ENCODE measurements around the gene LBX2.
A peak's percentile ranks its signal among the peaks of the same experiment; 100 is the strongest.
"Not testable (repeated sequence)": the region's sequence is repeated elsewhere in the genome, so short reads cannot be mapped to it uniquely, and the experiment has no call there.

Gene LBX2

GRCh38 chr2:74497777-74498499 is 1.5 kb downstream of the LBX2 start:
- H3K4me3 Mint-ChIP-seq = peak overlapping the region; percentile 81
- H3K27me3 Mint-ChIP-seq = peaks cover 30% of the 10 kb centered on the region
- no peak for DNase-seq (ENCODE audit: low spot score in 2 of 2)
- peak overlapping the region; percentile 79 for H3K27ac Mint-ChIP-seq (ENCODE audit: low read depth)
- H3K36me3 Mint-ChIP-seq (ENCODE audit: insufficient read depth) = peaks cover 16% of the 10 kb centered on the region
- peak; percentile 53 for ATAC-seq (replicated peaks; ENCODE audit: extremely low read depth, poor library complexity, severe bottlenecking)
- peaks cover 31% of the 10 kb centered on the region for H3K4me1 Mint-ChIP-seq
- H3K9me3 Mint-ChIP-seq = no peaks in the 10 kb centered on the region

- peaks cover 17% of the 10 kb centered on the region for H3K36me3 Mint-ChIP-seq (ENCODE audit: insufficient read depth)
- ATAC-seq (replicated peaks; ENCODE audit: extremely low read depth, poor library complexity, severe bottlenecking) (no peak), DNase-seq (ENCODE audit: low spot score in 2 of 2) (no peak)
- H3K27me3 Mint-ChIP-seq = peaks cover 28% of the 10 kb centered on the region
- no peaks in the 10 kb centered on the region for H3K9me3 Mint-ChIP-seq
- no peak overlapping the region for H3K27ac Mint-ChIP-seq (ENCODE audit: low read depth)
- H3K4me3 Mint-ChIP-seq = peak overlapping the region; percentile 81
- peaks cover 26% of the 10 kb centered on the region for H3K4me1 Mint-ChIP-seq
Measured at GRCh38 chr2:74496997-74497776, 2.2 kb downstream of the LBX2 start.

GRCh38 chr2:74495440-74495839 is 4.0 kb downstream of the LBX2 start:
- H3K27ac Mint-ChIP-seq (ENCODE audit: low read depth) = no peak overlapping the region
- peaks cover 16% of the 10 kb centered on the region for H3K4me1 Mint-ChIP-seq
- DNase-seq (ENCODE audit: low spot score in 2 of 2) (no peak), ATAC-seq (replicated peaks; ENCODE audit: extremely low read depth, poor library complexity, severe bottlenecking) (no peak)
- H3K27me3 Mint-ChIP-seq = peaks cover 16% of the 10 kb centered on the region
- H3K36me3 Mint-ChIP-seq (ENCODE audit: insufficient read depth) = peaks cover 24% of the 10 kb centered on the region
- no peak overlapping the region for H3K4me3 Mint-ChIP-seq
- no peaks in the 10 kb centered on the region for H3K9me3 Mint-ChIP-seq

- DNase-seq (ENCODE audit: low spot score in 2 of 2) = no peak
- H3K27me3 Mint-ChIP-seq = peaks cover 7% of the 10 kb centered on the region
- H3K4me1 Mint-ChIP-seq = peaks cover 15% of the 10 kb centered on the region
- ATAC-seq (replicated peaks; ENCODE audit: extremely low read depth, poor library complexity, severe bottlenecking) = no peak
- no peak overlapping the region for H3K4me3 Mint-ChIP-seq
- peaks cover 24% of the 10 kb centered on the region for H3K36me3 Mint-ChIP-seq (ENCODE audit: insufficient read depth)
- no peaks in the 10 kb centered on the region for H3K9me3 Mint-ChIP-seq
- H3K27ac Mint-ChIP-seq (ENCODE audit: low read depth) = no peak overlapping the region
Measured at GRCh38 chr2:74493546-74493945, 5.9 kb downstream of the LBX2 start.

GRCh38 chr2:74491648-74492544 is 7.5 kb downstream of the LBX2 start:
- H3K27me3 Mint-ChIP-seq = no peaks in the 10 kb centered on the region
- no peak overlapping the region for H3K27ac Mint-ChIP-seq (ENCODE audit: low read depth)
- no peak overlapping the region for H3K4me3 Mint-ChIP-seq

GRCh38 chr2:74489906-74490305 is 9.5 kb downstream of the LBX2 start:
- peaks cover 17% of the 10 kb centered on the region for H3K4me1 Mint-ChIP-seq
- DNase-seq (ENCODE audit: low spot score in 2 of 2) = no peak
- peaks cover 34% of the 10 kb centered on the region for H3K36me3 Mint-ChIP-seq (ENCODE audit: insufficient read depth)

More at GRCh38 chr2:74491648-74492544, 7.5 kb downstream of the LBX2 start:
- ATAC-seq (replicated peaks; ENCODE audit: extremely low read depth, poor library complexity, severe bottlenecking) (no peak), DNase-seq (ENCODE audit: low spot score in 2 of 2) (no peak)
- Mint-ChIP-seq H3K9me3 (no peaks in the 10 kb centered on the region), H3K4me1 (peaks cover 8% of the 10 kb centered on the region), H3K36me3 (ENCODE audit: insufficient read depth) (peaks cover 22% of the 10 kb centered on the region)

GRCh38 chr2:74488643-74489481 is 10.5 kb downstream of the LBX2 start:
- Mint-ChIP-seq H3K27me3 (no peaks in the 10 kb centered on the region), H3K36me3 (ENCODE audit: insufficient read depth) (peaks cover 27% of the 10 kb centered on the region), H3K4me1 (peaks cover 17% of the 10 kb centered on the region), H3K9me3 (no peaks in the 10 kb centered on the region), H3K27ac (ENCODE audit: low read depth) (peak overlapping the region; percentile 10), H3K4me3 (no peak overlapping the region)
- DNase-seq (ENCODE audit: low spot score in 2 of 2) (no peak), ATAC-seq (replicated peaks; ENCODE audit: extremely low read depth, poor library complexity, severe bottlenecking) (no peak)

More at GRCh38 chr2:74489906-74490305, 9.5 kb downstream of the LBX2 start:
- H3K27me3 Mint-ChIP-seq = no peaks in the 10 kb centered on the region
- H3K27ac Mint-ChIP-seq (ENCODE audit: low read depth) = no peak overlapping the region
- no peak for ATAC-seq (replicated peaks; ENCODE audit: extremely low read depth, poor library complexity, severe bottlenecking)
- H3K4me3 Mint-ChIP-seq = no peak overlapping the region
- no peaks in the 10 kb centered on the region for H3K9me3 Mint-ChIP-seq

GRCh38 chr2:74486141-74486540 is 13.3 kb downstream of the LBX2 start:
- ATAC-seq (replicated peaks; ENCODE audit: extremely low read depth, poor library complexity, severe bottlenecking) (no peak), DNase-seq (ENCODE audit: low spot score in 2 of 2) (no peak)
- H3K27me3 Mint-ChIP-seq = no peaks in the 10 kb centered on the region
- H3K4me3 Mint-ChIP-seq = no peak overlapping the region
- peaks cover 24% of the 10 kb centered on the region for H3K36me3 Mint-ChIP-seq (ENCODE audit: insufficient read depth)
- H3K4me1 Mint-ChIP-seq = peaks cover 29% of the 10 kb centered on the region
- no peak overlapping the region for H3K27ac Mint-ChIP-seq (ENCODE audit: low read depth)
- H3K9me3 Mint-ChIP-seq = no peaks in the 10 kb centered on the region

GRCh38 chr2:74483675-74484164 is 15.7 kb downstream of the LBX2 start:
- peaks cover 34% of the 10 kb centered on the region for H3K4me1 Mint-ChIP-seq
- H3K9me3 Mint-ChIP-seq; H3K27me3 Mint-ChIP-seq; DNase-seq (ENCODE audit: low spot score in 2 of 2); ATAC-seq (replicated peaks; ENCODE audit: extremely low read depth, poor library complexity, severe bottlenecking): not testable (repeated sequence)
- H3K27ac Mint-ChIP-seq (ENCODE audit: low read depth) = peak overlapping the region; percentile 99
- H3K36me3 Mint-ChIP-seq (ENCODE audit: insufficient read depth) = peaks cover 29% of the 10 kb centered on the region
- H3K4me3 Mint-ChIP-seq = peak overlapping the region; percentile 94

GRCh38 chr2:74482801-74483674 is 16.4 kb downstream of the LBX2 start, which contains the start of the genes CCDC142 and TTC31:
Gene CCDC142, minus strand, starts transcription at chr2:74482998. Its CDS starts 161 bp downstream, at chr2:74482837.
Gene TTC31, plus strand, starts transcription at chr2:74483081. Its CDS starts 15 bp downstream, at chr2:74483096.
- no peaks in the 10 kb centered on the region for H3K27me3 Mint-ChIP-seq

More at GRCh38 chr2:74482801-74483674, 16.4 kb downstream of the LBX2 start, which contains the start of the genes CCDC142 and TTC31:
- peaks cover 29% of the 10 kb centered on the region for H3K36me3 Mint-ChIP-seq (ENCODE audit: insufficient read depth)
- peak; percentile 96 for ATAC-seq (replicated peaks; ENCODE audit: extremely low read depth, poor library complexity, severe bottlenecking)
- DNase-seq (ENCODE audit: low spot score in 2 of 2) = peak; percentile 89 to 91
- H3K27ac Mint-ChIP-seq (ENCODE audit: low read depth) = peak within 1 kb of the TSS; percentile 99
- peaks cover 34% of the 10 kb centered on the region for H3K4me1 Mint-ChIP-seq
- H3K9me3 Mint-ChIP-seq = no peaks in the 10 kb centered on the region
- peak within 1 kb of the TSS; percentile 94 for H3K4me3 Mint-ChIP-seq
